A549 (cell line): ENCODE measurements around the gene S1PR2. TPM values are rescaled to one million over a fixed set of nuclear protein-coding genes. Genes with fewer than 3 reads are reported as not detected.

Source experiments
- ATAC-seq, 2 experiments: fragments of 200-7000 bp in 1 of 2; fragments of >200 bp in 1 of 2; cut with Nextera tagmentation in 1 of 2; cut with Tn5 transposase in 1 of 2; 3 replicates each; pipeline versions ENCODE4 v1.8.0 to v1.9.1; 2018 to 2020; ENCODE audit warnings: mild to moderate bottlenecking in 1 of 2, moderate library complexity in 1 of 2
- CTCF ChIA-PET: fragments of 300-600 bp; sonication (Branson Sonifier 250); formaldehyde crosslinking; extraction: SDS; loops from one replicate; lab custom pipeline; 2021; ENCODE audit warnings: antibody characterized with exemption, inconsistent platforms; lab: Yijun Ruan, JAX
- POLR2A ChIA-PET: fragments of 350-600 bp; formaldehyde crosslinking; extraction: SDS; loops from one replicate; lab custom pipeline; 2021; ENCODE audit warnings: antibody characterized with exemption, inconsistent platforms; lab: Yijun Ruan, JAX
- DNase-seq, 2 experiments: peaks; one replicate each; pipeline versions ENCODE4 v3.0.0 to v3.0.0-alpha.2; 2011 to 2016; ENCODE audit warnings: low read depth in 1 of 2, low spot score in 1 of 2
- FAIRE-seq: peaks from 2 replicates; lab custom pipeline; 2011; peaks lifted over from hg19 to GRCh38; lab: Jason Lieb, UNC
- H3K27ac ChIP-seq, 2 experiments: fragments of >200 bp; sonication (Bioruptor Twin); formaldehyde crosslinking; 3 replicates each; pipeline ENCODE4 v1.5.1; 2016 to 2017
- H3K4me1 ChIP-seq: fragments of >200 bp; sonication (Bioruptor Twin); formaldehyde crosslinking; 3 replicates; pipeline ENCODE4 v1.6.1; 2016
- H3K4me2 ChIP-seq: fragments of >200 bp; sonication (Bioruptor Twin); formaldehyde crosslinking; 3 replicates; pipeline ENCODE4 v1.6.1; 2016
- H3K4me3 ChIP-seq: fragments of >200 bp; sonication (Bioruptor Twin); formaldehyde crosslinking; 3 replicates; pipeline ENCODE4 v1.5.1; 2016
- H3K9me3 ChIP-seq: fragments of >200 bp; sonication (Bioruptor Twin); formaldehyde crosslinking; 3 replicates; pipeline ENCODE4 v1.6.1; 2016
- BCL3 ChIP-seq: fragments of >200 bp; sonication (Bioruptor Twin); formaldehyde crosslinking; IDR thresholded peaks from 3 replicates; pipeline ENCODE4 v1.6.1; 2016
- BHLHE40 ChIP-seq: IDR thresholded peaks from 2 replicates; pipeline ENCODE4 v1.6.1; 2012; ENCODE audit warnings: low read depth, low read length, inconsistent platforms
- CHD2 ChIP-seq: fragments of 150-350 bp; IDR thresholded peaks from 2 replicates; pipeline ENCODE4 v1.6.1; 2014; ENCODE audit warnings: low read length; ENCODE audit not compliant: partially characterized antibody
- EHF ChIP-seq: fragments of 250-450 bp; sonication (Bioruptor Pico); IDR thresholded peaks from 2 replicates; pipeline ENCODE4 v1.5.0; 2020; ENCODE audit warnings: mild to moderate bottlenecking
- EHMT2 ChIP-seq: fragments of 200-600 bp; sonication (generic); IDR thresholded peaks from 2 replicates; pipeline ENCODE4 v1.6.1; 2016; ENCODE audit warnings: antibody characterized with exemption, low read depth, mild to moderate bottlenecking, moderate library complexity
- ESRRA ChIP-seq: fragments of 150-350 bp; IDR thresholded peaks from 2 replicates; pipeline ENCODE4 v1.6.1; 2014; ENCODE audit warnings: mild to moderate bottlenecking, low read length, borderline replicate concordance
- FOXS1 ChIP-seq: fragments of 250-450 bp; sonication (Bioruptor Pico); IDR thresholded peaks from 2 replicates; pipeline ENCODE4 v1.5.0; 2020; ENCODE audit warnings: mild to moderate bottlenecking, moderate library complexity
- HMGXB4 ChIP-seq: fragments of 250-450 bp; sonication (Bioruptor Pico); IDR thresholded peaks from 2 replicates; pipeline ENCODE4 v1.5.0; 2021; ENCODE audit warnings: mild to moderate bottlenecking, moderate library complexity, borderline replicate concordance
- HOXB13 ChIP-seq: fragments of 250-450 bp; sonication (Bioruptor Pico); IDR thresholded peaks from 2 replicates; pipeline ENCODE4 v1.5.0; 2020; ENCODE audit warnings: low read depth, mild to moderate bottlenecking, moderate library complexity
- HOXB5 ChIP-seq: fragments of 250-450 bp; sonication (Bioruptor Pico); IDR thresholded peaks from 2 replicates; pipeline ENCODE4 v1.5.0; 2020; ENCODE audit warnings: mild to moderate bottlenecking, moderate library complexity
- JUN ChIP-seq, 2 experiments: fragments of >200 bp; sonication (Bioruptor Twin); formaldehyde crosslinking; IDR thresholded peaks; 2 replicates in 1 of 2; 3 replicates in 1 of 2; pipeline ENCODE4 v1.6.1; 2016 to 2017
- JUNB ChIP-seq: fragments of >200 bp; sonication (Bioruptor Twin); formaldehyde crosslinking; IDR thresholded peaks from 2 replicates; pipeline ENCODE4 v1.6.1; 2016
- KDM5A ChIP-seq: fragments of 200-600 bp; sonication (generic); IDR thresholded peaks from 2 replicates; pipeline ENCODE4 v1.6.1; 2016; ENCODE audit warnings: antibody characterized with exemption, mild to moderate bottlenecking
- MAZ ChIP-seq: fragments of 150-350 bp; IDR thresholded peaks from 2 replicates; pipeline ENCODE4 v1.6.1; 2014; ENCODE audit warnings: antibody characterized with exemption, low read depth, low read length, borderline replicate concordance
- MYC ChIP-seq: IDR thresholded peaks from 2 replicates; pipeline ENCODE4 v1.6.1; 2012; ENCODE audit warnings: mild to moderate bottlenecking, inconsistent platforms, low read length, improper control_type of control experiment, borderline replicate concordance
- NPAS2 ChIP-seq: fragments of 250-450 bp; sonication (Bioruptor Pico); IDR thresholded peaks from 2 replicates; pipeline ENCODE4 v1.8.0; 2022; ENCODE audit warnings: mild to moderate bottlenecking, moderate library complexity, borderline replicate concordance
- NR3C1 ChIP-seq: fragments of >200 bp; sonication (Bioruptor Twin); formaldehyde crosslinking; IDR thresholded peaks from 3 replicates; pipeline ENCODE4 v1.6.1; 2017
- POLR2AphosphoS2 ChIP-seq: conservative IDR thresholded peaks from 2 replicates; pipeline ENCODE4 v1.6.1; 2012; ENCODE audit warnings: low read length, improper control_type of control experiment, inconsistent platforms
- RAD21 ChIP-seq, 2 experiments: fragments of >200 bp in 1 of 2; sonication (Bioruptor Twin) in 1 of 2; formaldehyde crosslinking in 1 of 2; IDR thresholded peaks in 1 of 2; conservative IDR thresholded peaks in 1 of 2; 2 replicates in 1 of 2; 3 replicates in 1 of 2; pipeline ENCODE4 v1.6.1; 2012 to 2018; ENCODE audit warnings: inconsistent platforms in 1 of 2
- RCOR1 ChIP-seq: fragments of 150-350 bp; IDR thresholded peaks from 2 replicates; pipeline ENCODE4 v1.6.1; 2014; ENCODE audit warnings: antibody characterized with exemption, low read length, low read depth
- RFX5 ChIP-seq: fragments of 450-650 bp; IDR thresholded peaks from 2 replicates; pipeline ENCODE4 v1.7.1; 2014; ENCODE audit warnings: antibody characterized with exemption, mild to moderate bottlenecking, moderate library complexity
- SREBF2 ChIP-seq: fragments of 450-650 bp; IDR thresholded peaks from 2 replicates; pipeline ENCODE4 v1.6.1; 2014; ENCODE audit warnings: mild to moderate bottlenecking, moderate library complexity
- TFCP2L1 ChIP-seq: fragments of 250-450 bp; sonication (Bioruptor Pico); IDR thresholded peaks from 2 replicates; pipeline ENCODE4 v1.5.0; 2021; ENCODE audit warnings: mild to moderate bottlenecking
- WGBS: methylation state at CpG from one replicate; pipeline ENCODE4 v1.1.6; 2017; ENCODE audit errors: missing lambda C conversion rate; 5-methylcytosine and 5-hydroxymethylcytosine counted together
- polyA plus RNA-seq, 4 experiments: library from polyadenylated mRNA; depleted of rRNA in 3 of 4; stranded (reverse); fragments of >200 nt; fragmentation: RNase III in 1 of 4; extraction: RNeasy Plus Mini Kit Qiagen cat#74134 plus additional on column Dnase treatment in 1 of 4; gene quantifications; 2 replicates in 3 of 4; 3 replicates in 1 of 4; pipeline ENCODE4 v1.2.3, GENCODE V29; 2011 to 2017
- TF ChIP-seq, protein P1 (sequence below): fragments of 150-350 bp; IDR thresholded peaks from 2 replicates; pipeline ENCODE4 v1.6.1; 2014; ENCODE audit warnings: low read depth, mild to moderate bottlenecking, low read length
- TF ChIP-seq, protein P2 (sequence below): fragments of 450-650 bp; IDR thresholded peaks from 2 replicates; pipeline ENCODE4 v1.6.1; 2014; ENCODE audit warnings: antibody characterized with exemption
- TF ChIP-seq, protein P3 (sequence below): IDR thresholded peaks from 2 replicates; pipeline ENCODE4 v1.6.1; 2012
- TF ChIP-seq, protein P4 (sequence below): fragments of 250-450 bp; sonication (Bioruptor Pico); IDR thresholded peaks from 2 replicates; pipeline ENCODE4 v1.5.0; 2020; ENCODE audit warnings: low read depth, mild to moderate bottlenecking, moderate library complexity

Gene S1PR2
- polyA plus RNA-seq, 2 of the 4 experiments (the other 2 are of a cell fraction) = 0.72 to 0.87 TPM

DNA sequence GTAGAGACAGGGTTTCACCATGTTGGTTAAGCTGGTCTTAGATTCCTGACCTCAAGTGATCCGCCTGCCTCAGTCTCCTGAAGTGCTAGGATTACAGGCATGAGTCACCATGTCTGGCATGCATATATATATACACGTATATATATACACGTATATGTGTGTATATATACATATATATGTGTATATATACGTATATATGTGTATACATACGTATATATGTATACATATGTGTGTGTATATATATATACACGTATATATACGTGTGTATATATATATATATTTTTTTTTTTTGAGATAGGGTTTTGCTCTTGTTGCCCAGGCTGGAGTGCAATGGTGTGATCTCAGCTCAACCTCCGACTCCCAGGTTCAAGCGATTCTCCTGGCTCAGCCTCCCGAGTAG is 48.3 kb downstream of the S1PR2 start (continued):
- TF ChIP-seq JUN (IDR thresholded peaks at IDR 0.05) (no peak), HMGXB4 (CRISPR knock-in tag) (no peak), KDM5A (no peak), NPAS2 (no peak), FOXS1 (CRISPR knock-in tag) (no peak), SREBF2 (no peak)
- TF ChIP-seq, all 56 proteins: peak for 0

DNA sequence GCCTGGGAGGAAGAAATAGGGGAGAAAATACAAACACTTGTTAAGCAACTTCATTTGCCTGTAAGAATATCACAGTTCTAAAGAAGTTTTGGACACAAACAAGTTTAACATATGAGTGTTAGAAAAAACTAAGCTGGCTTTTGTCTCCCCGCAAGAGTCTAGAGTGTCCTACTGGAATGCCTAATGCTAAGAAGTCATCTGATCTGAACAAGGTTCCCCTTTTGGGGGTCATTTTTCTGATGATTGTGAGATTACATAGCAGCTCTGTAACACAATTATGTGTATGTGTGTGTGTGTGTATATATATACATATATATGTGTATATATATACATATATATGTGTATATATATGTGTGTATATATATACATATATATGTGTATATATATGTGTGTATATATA is 49.1 kb downstream of the S1PR2 start:
- WGBS = 90% methylated on average over 1 of the region's 1 CpG
- Histone ChIP-seq H3K4me1 (no peaks in the 10 kb centered on the region), H3K4me3 (no peak overlapping the region), H3K4me2 (no peak overlapping the region)
- no peak for FAIRE-seq
- TF ChIP-seq NPAS2 (no peak), RCOR1 (no peak), ESRRA (no peak), NR3C1 (no peak), BCL3 (no peak), BHLHE40 (no peak), JUNB (no peak), RAD21 (conservative IDR thresholded peaks at IDR 0.05 in 1 of 2, IDR thresholded peaks at IDR 0.05 in 1 of 2) (no peak), HOXB5 (no peak), EHMT2 (no peak), RFX5 (no peak), POLR2AphosphoS2 (no peak)
- TF ChIP-seq, protein P1, sequence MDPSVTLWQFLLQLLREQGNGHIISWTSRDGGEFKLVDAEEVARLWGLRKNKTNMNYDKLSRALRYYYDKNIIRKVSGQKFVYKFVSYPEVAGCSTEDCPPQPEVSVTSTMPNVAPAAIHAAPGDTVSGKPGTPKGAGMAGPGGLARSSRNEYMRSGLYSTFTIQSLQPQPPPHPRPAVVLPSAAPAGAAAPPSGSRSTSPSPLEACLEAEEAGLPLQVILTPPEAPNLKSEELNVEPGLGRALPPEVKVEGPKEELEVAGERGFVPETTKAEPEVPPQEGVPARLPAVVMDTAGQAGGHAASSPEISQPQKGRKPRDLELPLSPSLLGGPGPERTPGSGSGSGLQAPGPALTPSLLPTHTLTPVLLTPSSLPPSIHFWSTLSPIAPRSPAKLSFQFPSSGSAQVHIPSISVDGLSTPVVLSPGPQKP = no peak
- TF ChIP-seq, protein P2, sequence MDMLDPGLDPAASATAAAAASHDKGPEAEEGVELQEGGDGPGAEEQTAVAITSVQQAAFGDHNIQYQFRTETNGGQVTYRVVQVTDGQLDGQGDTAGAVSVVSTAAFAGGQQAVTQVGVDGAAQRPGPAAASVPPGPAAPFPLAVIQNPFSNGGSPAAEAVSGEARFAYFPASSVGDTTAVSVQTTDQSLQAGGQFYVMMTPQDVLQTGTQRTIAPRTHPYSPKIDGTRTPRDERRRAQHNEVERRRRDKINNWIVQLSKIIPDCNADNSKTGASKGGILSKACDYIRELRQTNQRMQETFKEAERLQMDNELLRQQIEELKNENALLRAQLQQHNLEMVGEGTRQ = no peak
- TF ChIP-seq, all 56 proteins: peak for 0
- DNase-seq = no peak
- Histone ChIP-seq H3K27ac (no peak overlapping the region), H3K9me3 (no peaks in the 10 kb centered on the region)
- ChIA-PET POLR2A (no interaction called here), CTCF (interaction anchor here (1.8 kb wide), 1 partner anchor 68 kb away, joined by 4 read pairs; no protein-coding TSS in a partner anchor)
- ATAC-seq = no peak

GRCh38 chr19:10180459-10180858 is 50.7 kb downstream of the S1PR2 start:
- CTCF ChIA-PET = interaction anchor here (1.0 to 1.8 kb wide), 2 partner anchors 32 to 70 kb away, joined by 3 to 4 read pairs; no protein-coding TSS in a partner anchor

More at GRCh38 chr19:10180459-10180858, 50.7 kb downstream of the S1PR2 start:
- no peak for TF ChIP-seq NPAS2
- TF ChIP-seq EHF (CRISPR knock-in tag) = no peak
- no peak for TF ChIP-seq TFCP2L1 (CRISPR knock-in tag)
- no peak for TF ChIP-seq MYC
- TF ChIP-seq, protein P3, sequence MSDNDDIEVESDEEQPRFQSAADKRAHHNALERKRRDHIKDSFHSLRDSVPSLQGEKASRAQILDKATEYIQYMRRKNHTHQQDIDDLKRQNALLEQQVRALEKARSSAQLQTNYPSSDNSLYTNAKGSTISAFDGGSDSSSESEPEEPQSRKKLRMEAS = no peak
- TF ChIP-seq CHD2 = no peak
- TF ChIP-seq JUNB = no peak
- TF ChIP-seq HOXB13 (CRISPR knock-in tag) = no peak
- no peak for TF ChIP-seq BCL3
- no peak for TF ChIP-seq MAZ
- TF ChIP-seq, protein P4, sequence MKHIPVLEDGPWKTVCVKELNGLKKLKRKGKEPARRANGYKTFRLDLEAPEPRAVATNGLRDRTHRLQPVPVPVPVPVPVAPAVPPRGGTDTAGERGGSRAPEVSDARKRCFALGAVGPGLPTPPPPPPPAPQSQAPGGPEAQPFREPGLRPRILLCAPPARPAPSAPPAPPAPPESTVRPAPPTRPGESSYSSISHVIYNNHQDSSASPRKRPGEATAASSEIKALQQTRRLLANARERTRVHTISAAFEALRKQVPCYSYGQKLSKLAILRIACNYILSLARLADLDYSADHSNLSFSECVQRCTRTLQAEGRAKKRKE (CRISPR knock-in tag) = no peak
- H3K27ac ChIP-seq = no peak overlapping the region
- no peaks in the 10 kb centered on the region for H3K4me1 ChIP-seq
- DNase-seq = no peak
- no peak overlapping the region for H3K4me2 ChIP-seq
- WGBS = 95% methylated on average over 7 of the region's 7 CpGs
- no peak for FAIRE-seq
- no peak overlapping the region for H3K4me3 ChIP-seq
- POLR2A ChIA-PET = no interaction called here
- H3K9me3 ChIP-seq = no peaks in the 10 kb centered on the region
- ATAC-seq = no peak
